ENCODE data around the gene TMEM53.

The TMEM53 gene

GRCh38 chr1:44624268-44624901 is 49.9 kb downstream of the TMEM53 start:
- no peak for DNase-seq

- DNase-seq, result no peak
Observed at GRCh38 chr1:44621841-44622286, 52.4 kb downstream of the TMEM53 start.

- DNase-seq, result no peak
Observed at GRCh38 chr1:44620072-44620471, 54.2 kb downstream of the TMEM53 start.

- no peak for DNase-seq
Observed at GRCh38 chr1:44619261-44619900, 54.9 kb downstream of the TMEM53 start.

- DNase-seq, result no peak
Observed at GRCh38 chr1:44617703-44618029, 56.6 kb downstream of the TMEM53 start.

GRCh38 chr1:44616991-44617702 is 57.1 kb downstream of the TMEM53 start:
- DNase-seq, result no peak

GRCh38 chr1:44616284-44616990 is 57.8 kb downstream of the TMEM53 start:
- DNase-seq, result no peak

- no peak for DNase-seq
Observed at GRCh38 chr1:44613941-44614340, 60.3 kb downstream of the TMEM53 start.

- no peak for DNase-seq
Observed at GRCh38 chr1:44611866-44612265, 62.4 kb downstream of the TMEM53 start.

GRCh38 chr1:44611419-44611818 is 62.9 kb downstream of the TMEM53 start:
- no peak for DNase-seq

- no peak for DNase-seq
Observed at GRCh38 chr1:44610527-44611148, 63.6 kb downstream of the TMEM53 start.

- no peak for DNase-seq
Observed at GRCh38 chr1:44609768-44610526, 64.3 kb downstream of the TMEM53 start.

- DNase-seq, result no peak
Observed at GRCh38 chr1:44609412-44609767, 64.9 kb downstream of the TMEM53 start.

GRCh38 chr1:44608141-44608540 is 66.1 kb downstream of the TMEM53 start:
- DNase-seq, result no peak

- DNase-seq, result no peak
Observed at GRCh38 chr1:44606701-44607281, 67.5 kb downstream of the TMEM53 start.

GRCh38 chr1:44605914-44606615 is 68.2 kb downstream of the TMEM53 start:
- DNase-seq, result no peak

- DNase-seq, result peak; percentile 62
Observed at GRCh38 chr1:44604157-44604955, 69.9 kb downstream of the TMEM53 start.

- DNase-seq, result peak; percentile 98
Observed at GRCh38 chr1:44603718-44604117, 70.6 kb downstream of the TMEM53 start.
